NCI-H748 (cell line): ENCODE data around the gene OCA2.
A peak's percentile ranks its signal among the peaks of the same experiment; 100 is the strongest.
"Not testable (repeated sequence)": the region's sequence is repeated elsewhere in the genome, so short reads cannot be mapped to it uniquely, and the experiment has no call there.

Source experiments
- DNase-seq: peaks from one replicate; lab custom pipeline; 2025; ENCODE audit not compliant: unreplicated experiment; lab: John Stamatoyannopoulos, UW

The OCA2 gene

DNA sequence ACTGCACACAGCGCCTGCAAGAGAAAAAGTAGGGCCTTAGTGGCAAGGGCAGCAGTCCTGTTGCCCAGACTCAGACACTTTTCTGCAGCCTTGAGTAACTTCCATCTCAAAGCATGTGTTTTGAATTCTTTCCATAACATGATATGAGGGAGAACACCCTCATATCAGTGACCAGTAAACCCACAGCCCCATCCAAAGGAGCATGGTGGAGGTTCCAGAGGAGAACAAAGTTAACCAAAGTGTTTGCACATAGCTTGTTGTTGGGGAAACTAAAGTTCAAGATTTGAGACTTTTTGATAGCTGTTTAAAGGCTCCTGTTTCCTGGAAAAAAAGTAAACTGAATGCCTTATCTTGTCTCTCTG is 74.2 kb downstream of the OCA2 start:
- DNase-seq = no peak

DNA sequence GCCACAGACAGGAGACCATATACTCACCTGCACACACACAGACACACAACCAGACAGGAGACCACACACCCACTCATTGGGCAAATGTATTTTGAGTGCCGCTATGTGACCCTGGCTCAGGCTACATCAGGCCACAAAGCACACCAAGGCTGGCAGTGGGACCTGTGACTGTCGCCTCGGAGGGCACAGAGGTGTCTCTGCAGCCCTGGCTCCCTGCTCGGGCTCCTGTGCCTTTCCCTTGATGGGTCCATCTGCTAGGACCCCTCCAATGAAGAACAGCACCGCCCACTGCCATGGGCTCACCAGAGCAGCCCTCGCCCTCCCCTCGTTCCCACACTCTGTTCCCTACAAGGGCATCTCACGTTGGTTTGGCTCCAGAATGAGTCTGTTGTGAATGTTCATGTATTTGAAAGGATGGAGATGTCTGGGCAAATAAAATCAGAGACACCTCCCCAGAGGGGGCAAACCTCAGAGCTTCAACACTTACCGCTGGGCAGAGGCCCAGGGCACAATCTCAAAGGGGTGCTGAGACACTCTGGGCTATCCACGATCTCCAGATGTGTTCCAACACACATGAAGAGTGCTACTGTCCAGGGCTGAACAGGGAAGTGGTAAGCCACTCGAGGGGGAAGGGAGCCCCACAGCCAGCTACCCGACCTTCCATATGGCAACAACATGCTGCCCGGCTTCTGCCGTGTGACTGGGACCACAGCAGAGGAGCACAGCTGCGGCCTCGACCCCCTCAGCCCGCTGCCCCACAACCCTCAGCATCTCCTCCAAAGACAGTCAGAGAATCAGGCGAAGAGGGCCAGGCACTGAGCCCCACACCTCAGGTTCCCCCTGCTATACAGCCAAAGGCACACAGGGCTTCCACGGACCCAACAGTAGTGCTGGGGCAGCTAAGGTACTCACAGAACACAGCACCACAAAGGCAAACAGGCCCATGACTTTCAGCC is 74.9 kb downstream of the OCA2 start:
- DNase-seq = no peak

DNA sequence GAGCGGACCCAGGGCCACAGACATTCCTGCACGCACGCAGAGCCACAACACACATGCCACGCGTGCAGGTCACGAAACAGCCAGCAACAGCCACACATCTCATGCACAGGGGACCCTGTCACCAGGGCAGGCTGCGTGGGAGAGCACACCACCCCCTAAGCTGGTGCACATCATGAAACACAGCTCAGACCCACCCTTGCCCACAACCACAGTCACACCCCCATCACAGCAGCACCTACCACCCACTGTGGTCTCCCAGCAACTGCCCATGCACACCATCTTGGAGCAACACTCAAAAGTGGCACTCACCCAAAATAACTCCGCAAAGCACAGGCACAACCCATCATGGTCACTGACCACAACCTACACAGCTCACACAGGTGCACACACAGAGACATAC is 75.7 kb downstream of the OCA2 start:
- no peak for DNase-seq

DNA sequence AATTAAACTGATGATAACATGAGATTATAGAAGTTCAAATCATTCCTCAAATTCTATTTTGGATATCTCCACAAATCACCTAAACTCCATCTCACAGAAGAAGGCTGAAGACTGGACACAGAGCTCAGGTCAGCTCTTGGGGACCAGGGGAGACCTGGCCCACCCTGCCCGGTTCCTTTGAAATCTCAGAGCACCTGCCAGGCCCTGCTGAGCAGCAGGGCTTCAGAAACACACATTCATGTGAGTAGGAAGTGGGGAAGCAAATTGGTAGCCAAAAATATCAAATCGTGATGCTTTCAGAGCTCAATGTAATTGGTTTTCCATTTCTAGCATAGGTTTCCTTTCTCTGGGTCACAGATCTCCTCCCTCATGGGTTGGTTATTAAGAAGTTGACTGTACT is 76.2 kb downstream of the OCA2 start:
- no peak for DNase-seq

DNA sequence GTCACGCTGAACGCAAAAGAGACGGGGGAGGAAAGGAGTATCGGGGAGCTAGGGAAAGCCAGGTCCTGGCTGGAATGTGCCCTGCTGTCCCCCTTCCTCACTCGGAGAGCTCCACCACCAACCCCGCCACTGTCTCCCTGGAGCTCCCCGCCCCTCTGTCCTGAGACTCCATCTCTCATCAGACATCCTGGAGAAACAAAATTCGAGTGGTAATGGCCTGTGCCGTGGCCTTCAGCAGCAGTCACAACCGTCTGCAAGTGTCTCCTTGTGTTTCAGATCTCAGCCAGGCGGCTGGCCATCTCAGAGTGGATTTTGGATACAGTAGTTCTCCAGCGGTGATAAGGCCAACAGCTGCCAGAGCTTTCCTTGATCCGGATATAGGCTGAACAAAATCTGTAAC is 76.9 kb downstream of the OCA2 start:
- DNase-seq = no peak

DNA sequence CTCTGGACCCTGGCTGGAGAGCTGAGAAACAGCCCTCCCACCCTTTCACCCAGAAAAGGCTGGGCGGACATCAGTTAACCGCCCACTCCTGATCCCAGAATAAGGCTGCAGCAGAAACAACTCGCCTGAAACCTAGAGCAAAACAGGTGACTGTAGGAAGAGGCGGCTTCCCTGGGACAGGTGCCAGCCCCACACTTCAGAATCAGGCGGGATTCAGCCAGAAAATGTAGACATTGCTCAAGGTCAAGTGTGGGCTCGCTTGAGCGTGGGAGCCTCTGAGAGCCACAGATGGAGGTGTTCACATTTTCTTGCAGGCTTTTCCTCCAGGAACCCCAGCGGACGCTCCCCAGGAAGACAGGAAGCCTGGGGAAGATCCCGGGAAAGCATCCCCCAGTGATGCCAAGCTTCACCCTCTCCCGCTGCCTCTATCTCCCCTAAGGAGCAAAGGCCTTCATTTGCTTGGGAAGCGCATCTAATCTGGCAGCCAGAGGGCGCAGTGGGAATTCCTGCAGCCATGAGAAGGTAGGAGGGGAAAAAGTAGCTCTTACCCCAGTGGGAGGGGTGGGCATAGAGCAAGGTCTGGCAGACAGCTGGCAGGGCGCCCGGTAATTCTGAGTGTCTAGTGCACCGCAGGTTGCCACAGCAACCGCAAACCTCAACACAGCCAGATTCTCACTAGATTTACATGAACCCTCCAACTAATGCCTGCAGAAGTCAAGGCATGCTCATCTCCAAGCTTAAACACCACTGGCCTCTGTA is 77.7 kb downstream of the OCA2 start:
- DNase-seq = peak; percentile 96

DNA sequence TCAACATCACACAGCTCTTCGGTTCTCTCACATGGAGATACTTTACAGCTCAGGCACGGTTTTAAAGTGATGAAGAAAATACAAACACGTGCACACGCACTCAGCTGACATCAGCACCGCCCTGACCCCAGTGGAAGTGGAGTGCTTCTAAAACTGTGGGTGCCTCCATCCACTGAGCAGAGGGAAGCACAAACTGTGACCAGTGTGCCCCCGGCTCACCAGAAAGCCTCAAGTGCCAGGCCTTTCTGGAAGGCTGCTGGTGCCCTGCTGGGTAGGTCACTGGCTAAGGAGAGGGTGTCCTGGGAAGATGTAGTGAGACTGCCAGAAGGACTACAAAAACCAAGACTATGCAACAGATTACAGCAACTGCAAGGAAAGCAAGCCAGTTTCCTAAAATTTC is 78.5 kb downstream of the OCA2 start:
- no peak for DNase-seq

DNA sequence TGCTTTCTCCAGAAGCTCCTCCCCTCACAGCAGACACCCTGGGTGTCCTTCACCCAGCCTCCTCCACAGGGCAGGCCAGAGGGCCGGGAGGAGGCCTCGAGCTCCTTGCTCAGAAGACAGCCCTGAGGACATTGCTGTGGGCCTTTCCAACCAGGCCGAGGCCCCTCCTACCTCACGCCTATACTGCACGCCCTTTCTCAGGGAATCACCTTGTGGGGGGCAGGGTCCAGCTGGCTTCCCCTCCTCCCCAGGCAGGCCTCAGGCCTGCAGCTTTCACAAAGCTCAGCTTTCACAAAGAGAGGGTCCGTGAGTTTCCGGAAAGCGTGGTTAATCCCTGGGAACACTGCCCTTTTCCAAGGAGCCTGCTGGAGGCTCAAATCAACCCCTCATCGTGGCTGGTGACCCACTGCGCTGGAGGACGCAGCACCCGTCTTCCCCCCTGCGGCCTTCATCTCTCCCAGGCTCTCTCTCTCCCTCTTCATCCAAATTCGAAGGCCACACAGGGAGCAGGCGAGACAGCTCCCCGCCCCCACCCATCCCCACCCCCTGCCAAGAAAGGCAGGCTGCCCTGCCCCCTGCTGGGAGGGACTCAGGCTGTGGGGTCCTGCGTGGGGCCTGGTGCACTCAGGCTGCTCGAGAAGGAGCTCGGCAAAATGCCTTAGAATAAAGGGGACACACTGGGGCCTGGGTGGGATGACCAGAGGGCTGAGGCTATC is 79.4 kb downstream of the OCA2 start:
- DNase-seq = no peak

DNA sequence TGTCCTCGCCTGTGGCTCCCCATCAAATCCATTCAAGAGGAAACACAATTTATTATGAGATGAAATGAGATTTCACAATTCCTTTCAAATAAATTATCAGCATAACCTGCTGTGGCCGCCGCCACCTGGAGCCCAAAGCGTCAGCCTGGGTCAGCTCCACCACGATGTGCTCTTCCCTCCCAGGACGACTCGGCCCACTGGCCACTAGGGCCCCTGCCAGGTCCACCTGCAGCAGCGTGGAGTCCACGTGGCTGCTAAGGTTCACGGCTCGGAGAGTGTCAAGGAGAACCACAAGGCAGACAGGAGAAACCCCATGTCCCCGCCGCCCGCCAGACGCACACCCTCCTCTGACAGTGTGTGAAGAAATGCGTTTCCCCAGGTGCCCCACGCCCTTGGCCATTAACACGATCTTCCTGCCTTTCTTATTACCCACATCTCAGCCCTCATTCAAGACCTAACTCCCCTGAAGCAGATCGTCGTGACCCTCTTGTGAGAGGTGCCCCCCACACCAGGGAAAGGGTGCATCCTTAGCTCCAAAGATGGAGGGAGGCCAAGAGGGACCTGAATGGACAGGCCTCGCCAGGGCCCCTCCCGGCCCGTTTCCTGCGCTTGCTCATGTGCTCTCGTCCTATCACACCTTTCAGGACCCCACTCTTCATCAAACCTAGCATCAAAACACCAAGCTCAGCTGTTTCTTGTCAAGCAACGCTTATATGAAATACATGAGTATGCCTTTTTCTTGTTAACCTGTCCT is 80.6 kb downstream of the OCA2 start:
- no peak for DNase-seq

DNA sequence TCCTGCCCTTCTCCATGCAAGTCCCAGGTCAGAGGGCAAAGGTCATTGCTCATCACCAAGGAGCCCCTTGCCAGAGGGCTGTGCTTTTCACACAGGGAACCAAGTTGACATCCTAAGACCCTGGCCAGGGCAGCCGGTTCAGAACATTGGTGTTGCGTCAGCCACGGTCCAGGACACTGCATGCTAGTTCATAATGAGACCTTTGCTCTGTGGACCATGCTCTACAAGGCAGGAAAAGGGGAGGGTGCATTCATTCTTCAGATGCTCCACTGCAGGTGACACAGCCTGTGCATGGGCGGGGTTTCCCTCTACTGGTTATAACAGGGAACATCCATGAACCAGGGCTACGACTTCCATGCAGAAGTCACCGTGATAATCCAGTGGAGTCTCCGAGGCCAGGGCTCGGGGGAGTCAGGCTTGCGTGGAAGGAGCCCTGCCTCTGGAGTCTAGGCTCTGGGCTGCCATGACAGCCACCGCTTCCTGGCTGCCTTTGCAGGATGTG is 81.6 kb downstream of the OCA2 start:
- DNase-seq = peak; percentile 56

DNA sequence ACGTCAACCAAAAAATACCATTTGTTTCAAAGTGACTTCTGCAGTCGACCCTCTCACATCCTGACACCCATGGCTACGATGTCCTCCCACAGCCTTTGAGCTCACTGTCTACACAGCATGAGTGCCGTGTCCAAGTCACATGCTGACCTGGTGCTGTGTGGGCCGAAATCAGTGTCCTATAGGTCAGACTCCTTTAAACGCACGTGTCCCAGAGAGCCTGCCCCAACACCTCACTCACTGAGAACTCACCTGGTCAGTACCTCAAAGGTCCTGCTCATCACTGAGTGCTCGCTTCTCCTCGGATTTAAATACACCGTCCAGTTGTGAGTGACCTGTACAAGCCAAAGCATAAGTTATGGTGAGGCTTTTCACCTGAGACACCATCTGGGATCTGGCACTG is 83.3 kb downstream of the OCA2 start:
- DNase-seq = no peak

DNA sequence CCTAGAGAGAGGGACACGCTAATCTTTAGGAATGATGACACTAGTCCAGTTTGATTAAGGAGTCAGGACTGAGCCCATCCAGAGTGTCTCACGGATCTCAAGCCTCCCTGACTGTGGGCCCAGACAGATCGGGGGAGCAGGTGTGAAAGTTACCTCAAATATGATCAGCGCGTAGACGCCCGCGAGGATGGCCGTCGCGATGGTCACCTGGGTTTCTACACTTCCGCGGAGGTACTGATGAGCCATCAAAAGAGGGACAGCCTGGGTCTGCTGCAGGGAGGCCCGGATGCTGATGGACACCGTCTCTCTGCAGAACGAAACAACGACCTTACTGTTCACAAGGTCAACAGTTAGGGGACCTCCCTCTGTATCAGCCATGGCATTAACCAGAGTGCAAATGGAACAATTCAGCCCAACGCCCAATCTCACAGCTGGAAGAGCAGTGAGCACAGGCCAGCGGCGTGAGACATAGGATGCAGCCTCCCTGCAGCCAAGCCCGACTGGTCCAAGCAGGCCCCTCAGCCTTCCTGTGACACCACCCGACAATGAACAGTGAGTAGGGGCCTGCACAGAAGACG is 84.4 kb downstream of the OCA2 start:
- DNase-seq = no peak

DNA sequence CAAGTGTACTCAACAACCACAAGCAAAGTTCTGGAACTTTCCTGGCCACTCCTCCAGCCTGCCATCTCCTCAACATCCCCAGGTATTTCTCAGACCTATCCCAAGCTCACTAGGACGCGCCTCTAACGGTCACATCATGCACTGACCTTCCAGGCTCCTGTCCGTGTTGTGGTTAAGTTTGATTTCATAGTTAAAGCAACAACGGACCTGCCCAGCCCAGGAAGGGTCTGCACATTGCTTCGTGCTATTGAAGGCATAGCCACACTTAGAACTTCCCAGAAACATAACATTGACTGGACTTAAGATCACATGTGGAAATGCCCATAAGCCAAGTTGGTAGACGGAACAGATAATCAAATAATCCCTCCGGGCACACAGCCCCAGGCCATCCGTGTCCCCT is 85.1 kb downstream of the OCA2 start:
- no peak for DNase-seq

DNA sequence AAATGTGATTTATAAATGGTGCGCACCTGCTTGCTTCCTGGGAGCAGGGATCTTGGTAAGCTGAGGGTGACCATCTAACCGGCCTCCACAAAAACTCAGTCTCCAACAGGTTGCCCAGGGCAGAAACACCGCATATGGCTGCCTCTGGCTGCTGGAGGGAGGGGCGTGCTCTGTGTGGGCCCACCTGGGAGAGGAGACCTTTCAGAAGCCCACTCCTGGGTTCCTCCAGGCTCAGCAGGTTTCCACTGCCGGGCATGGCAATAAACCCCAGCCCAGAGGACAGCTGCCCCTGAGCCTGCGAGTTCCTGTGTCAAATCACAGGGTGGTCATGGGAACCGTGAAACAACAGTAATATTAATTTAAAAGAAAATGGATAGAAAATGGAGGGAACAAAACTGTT is 85.6 kb downstream of the OCA2 start:
- DNase-seq = no peak

DNA sequence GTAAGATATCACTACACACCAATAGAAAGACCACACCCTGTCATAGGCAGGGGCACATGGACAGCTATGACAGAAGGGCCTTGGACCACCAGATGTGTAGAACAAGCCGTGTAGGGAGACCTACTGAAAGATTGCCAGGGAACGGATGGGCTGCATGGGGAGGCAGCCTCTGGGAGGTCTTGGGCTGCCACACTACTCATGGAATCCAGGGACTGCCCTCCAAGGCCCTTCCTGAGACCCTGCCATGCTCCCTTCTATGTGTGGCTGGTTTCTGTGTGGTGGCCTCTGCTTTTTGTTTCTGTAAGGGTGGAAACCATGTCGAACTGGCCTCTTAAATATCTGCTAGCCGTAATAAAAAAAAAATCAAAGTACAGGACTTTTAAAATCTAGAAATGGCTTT is 86.9 kb downstream of the OCA2 start:
- no peak for DNase-seq

DNA sequence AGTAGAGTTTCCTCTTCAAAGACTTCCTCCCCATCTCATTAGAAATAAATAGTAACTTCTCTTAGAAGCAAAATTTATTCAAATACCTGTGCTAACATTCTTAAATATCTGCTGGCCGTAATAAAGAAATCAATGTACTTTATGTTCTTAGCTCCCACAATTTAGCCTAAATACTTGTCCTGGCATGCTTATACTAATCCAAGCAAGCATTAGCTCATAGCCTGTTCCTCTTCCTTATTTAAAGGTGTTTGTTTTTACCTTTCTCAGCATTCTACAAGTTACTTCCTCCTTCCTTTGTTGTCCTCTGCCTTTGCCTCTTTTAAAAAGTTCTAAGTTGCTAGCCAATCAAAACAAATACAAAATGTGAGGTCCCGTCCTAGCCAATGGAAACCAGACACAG is 90.9 kb downstream of the OCA2 start:
- not testable (repeated sequence) for DNase-seq

DNA sequence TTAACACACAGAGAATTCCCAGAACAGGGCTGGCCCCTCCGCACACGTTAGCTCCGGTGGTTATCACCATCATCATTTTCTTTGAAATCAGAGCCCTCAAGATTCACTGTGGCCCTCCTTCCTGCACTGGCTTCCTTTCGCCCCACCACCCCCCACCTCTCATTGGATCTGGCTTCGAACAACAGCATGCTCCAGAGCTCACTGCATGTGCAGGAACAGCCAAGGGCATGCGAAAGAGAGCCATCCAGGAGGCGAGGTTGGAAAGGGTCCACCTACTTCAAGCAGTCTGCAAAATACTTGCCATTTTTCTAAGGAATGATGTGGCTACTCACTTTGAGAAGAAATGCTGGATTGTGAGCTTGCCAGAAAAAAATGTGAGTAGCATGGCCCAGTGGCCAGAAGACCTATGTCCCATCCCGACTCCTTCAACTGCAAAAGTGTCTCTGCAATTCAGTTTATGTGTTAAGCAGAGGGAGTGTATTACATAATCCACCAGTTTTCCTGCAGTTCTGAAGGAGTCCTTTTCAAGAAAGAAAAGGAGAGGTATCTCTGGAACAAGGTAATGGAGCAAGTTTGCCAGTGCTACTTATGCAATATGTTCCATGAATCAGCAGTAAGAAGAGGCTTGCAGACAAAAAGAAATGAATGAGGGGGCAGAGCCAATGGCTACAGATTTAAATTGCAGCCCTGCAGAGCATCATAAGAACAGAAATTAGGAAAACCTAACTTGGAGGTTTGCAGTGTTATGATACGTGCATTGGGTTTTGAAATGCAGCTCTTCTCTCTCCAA is 92.8 kb downstream of the OCA2 start:
- no peak for DNase-seq

DNA sequence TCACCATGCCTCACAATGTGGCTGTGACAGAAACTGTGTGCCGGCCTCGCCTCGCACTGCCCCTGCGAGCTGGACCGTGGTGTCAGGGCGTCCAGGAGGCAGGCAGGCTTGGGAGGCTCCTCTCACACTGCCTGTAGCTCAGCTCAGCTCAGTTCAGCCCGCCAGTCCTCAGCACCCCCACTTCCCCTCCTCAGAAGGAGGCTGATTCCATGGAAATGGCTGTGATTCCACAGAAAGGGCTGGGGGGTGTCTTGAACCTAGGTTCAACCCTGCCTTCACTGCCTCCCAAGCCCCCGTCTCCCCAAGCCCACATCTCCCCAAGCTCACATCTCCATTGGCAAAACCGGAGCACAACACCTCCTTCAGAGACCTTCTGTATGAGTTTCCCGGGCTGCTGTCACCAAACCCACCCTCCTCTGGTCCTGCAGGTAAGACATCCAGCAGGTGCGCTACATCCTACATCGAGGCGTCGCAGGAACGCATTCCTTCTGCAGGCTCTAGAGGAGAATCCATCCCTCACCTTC is 94.0 kb downstream of the OCA2 start:
- no peak for DNase-seq
